HG03457 (cell line): ENCODE measurements around the gene MEGF8.

ENCODE experiments used
- ATAC-seq: cut with Tn5 transposase; IDR thresholded peaks from one replicate; pipeline ENCODE4 v1.9.1; 2021; ENCODE audit warnings: moderate number of reproducible peaks; ENCODE audit not compliant: unreplicated experiment

MEGF8 gene

DNA sequence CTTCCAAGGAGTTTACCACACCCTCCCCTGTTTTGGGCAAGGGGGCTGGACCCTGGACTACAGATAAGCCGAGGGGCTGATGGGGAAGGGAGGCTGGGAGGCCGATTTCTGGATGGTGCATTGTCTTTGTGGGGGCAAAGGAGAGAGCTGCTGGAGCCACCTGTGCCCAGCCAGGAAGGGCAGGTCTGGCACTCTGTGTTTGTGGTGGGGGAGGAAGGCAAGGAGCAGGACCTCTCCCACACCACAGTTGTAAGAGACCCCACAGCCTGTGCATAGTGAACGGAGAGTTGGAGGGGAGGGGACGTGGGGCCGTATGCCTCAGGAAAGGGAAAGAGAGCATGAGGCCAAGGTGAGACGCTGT lies 39.5 kb upstream of the MEGF8 start:
- ATAC-seq = no peak

DNA sequence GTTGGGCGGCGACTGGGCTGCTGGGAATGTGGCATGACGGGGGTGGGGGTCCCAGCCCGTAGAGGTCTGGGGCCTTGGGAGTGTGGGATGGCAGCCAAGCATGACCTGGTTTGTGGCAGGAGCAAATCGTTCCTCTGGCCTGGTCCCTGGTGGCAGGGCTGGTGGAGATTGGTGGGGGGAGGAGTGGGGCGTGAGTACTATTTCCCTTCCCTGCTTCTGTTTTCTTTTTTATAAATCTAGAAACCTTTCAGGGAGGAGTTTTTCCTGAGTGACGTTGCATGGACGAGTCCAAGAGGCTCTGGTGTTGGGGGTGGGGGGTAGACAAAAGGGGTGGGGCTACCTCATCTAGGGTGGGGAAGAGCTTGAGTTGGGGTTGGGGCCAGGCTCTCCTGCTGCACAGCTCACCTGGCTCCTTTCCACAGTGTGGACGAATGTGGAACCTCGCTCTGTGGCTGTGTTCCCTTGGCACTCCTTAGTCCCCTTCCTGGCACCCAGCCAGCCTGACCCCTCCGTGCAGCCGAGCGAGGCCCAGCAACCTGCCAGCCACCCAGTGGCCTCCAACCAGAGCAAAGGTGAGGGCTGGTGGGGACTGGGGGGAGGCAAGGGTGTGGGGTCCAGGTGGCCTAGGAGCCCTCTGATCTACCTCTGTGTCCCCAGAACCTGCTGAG lies 39.0 kb upstream of the MEGF8 start:
- no peak for ATAC-seq

DNA sequence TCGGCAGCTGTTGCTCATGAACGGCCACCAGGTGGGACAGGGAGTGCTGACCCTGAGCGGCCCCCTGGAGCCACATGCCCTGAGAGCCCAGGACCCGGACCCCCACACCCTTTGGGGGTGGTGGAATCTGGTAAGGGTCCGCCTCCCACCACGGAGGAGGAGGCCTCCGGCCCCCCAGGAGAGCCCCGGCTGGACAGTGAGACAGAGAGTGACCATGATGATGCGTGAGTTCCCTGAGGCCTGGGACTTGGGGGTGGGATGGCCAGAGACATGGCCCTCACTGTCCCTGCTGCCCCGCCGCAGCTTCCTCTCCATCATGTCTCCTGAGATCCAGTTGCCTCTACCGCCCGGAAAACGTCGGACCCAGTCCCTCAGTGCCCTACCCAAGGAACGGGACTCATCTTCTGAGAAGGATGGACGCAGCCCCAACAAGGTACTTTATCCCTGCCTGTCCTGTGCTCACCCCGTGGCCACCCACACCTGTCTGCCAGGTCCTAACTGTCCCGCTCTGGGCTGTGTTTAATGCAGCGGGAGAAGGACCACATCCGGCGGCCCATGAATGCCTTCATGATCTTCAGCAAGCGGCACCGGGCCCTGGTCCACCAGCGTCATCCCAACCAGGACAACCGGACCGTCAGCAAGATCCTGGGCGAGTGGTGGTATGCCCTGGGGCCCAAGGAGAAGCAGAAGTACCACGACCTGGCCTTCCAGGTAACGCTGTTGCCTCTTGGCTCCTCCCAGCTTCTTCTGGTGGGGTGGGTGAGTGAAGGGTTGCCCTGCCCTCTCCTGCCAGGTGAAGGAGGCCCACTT lies 38.2 kb upstream of the MEGF8 start:
- no peak for ATAC-seq

DNA sequence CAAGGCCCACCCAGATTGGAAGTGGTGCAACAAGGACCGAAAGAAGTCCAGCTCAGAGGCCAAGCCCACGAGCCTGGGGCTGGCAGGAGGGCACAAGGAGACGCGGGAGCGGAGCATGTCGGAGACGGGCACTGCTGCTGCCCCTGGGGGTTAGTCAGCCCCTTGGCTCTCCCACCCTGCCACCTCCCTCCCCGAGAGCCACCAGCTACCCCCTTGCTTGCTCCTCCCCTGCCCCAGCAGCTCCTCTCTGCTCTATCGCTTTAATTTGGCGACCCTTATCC lies 37.7 kb upstream of the MEGF8 start:
- no peak for ATAC-seq

DNA sequence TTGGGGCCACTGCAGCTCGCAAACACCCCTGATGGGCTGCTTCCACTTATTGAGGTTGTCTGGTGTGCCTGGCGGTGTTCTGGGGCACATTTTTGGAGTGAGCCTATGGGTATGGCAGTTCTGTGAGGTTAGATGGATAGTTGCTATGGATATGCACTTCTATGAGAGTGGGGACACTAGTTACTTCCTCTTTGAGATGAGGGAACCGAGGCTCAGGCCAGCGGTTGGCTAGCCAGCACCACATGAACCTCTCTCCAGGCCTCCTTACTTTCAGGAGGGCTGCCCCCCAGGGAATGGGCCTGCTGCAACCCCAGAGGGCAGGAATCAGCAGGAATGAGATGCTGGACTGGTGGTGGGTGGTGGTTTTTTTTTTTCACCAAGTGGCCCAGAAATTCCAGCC lies 37.0 kb upstream of the MEGF8 start:
- no peak for ATAC-seq

DNA sequence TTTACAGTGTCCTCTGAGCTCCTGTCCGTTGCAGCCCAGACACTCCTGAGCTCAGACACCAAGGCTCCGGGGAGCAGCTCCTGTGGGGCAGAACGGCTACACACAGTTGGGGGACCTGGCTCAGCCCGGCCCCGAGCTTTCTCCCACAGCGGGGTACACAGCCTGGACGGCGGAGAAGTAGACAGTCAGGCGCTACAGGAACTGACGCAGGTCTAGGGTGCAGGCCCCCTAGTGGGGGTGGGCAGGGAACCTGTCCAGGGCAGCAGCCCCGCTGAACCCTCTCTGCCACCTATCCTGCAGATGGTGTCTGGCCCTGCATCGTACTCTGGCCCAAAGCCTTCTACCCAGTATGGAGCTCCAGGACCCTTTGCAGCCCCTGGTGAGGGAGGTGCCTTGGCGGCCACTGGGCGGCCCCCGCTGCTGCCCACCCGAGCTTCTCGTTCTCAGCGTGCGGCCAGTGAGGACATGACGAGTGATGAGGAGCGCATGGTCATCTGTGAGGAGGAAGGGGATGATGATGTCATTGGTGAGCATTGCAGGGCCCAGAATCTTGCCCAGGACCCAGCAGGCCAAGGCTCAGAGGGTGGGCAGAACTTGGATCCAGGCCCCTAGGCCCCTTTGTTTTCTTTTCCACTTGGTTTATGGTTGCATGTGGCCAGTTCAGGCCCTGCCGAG lies 36.4 kb upstream of the MEGF8 start:
- no peak for ATAC-seq

DNA sequence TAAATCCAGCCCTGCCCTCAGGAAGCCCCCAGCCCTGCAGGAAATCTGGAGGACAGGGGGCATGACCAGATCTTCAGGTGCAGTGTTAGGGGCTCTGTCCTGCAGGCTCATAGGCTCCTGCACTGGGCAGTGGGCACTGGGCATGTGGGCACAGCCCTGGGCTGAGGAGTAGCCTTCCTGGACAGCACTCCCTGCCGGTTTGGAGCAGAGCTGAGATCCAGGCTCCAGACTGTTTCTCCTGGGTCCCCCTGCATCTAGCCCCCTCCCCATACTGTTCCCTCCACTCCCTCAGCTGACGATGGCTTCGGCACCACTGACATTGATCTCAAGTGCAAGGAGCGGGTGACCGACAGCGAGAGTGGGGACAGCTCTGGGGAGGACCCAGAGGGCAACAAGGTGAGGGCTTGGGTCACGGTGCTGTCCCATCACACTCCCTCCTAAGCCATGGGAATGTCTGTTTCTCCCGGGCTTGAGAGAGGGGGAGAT lies 35.8 kb upstream of the MEGF8 start:
- no peak for ATAC-seq

DNA sequence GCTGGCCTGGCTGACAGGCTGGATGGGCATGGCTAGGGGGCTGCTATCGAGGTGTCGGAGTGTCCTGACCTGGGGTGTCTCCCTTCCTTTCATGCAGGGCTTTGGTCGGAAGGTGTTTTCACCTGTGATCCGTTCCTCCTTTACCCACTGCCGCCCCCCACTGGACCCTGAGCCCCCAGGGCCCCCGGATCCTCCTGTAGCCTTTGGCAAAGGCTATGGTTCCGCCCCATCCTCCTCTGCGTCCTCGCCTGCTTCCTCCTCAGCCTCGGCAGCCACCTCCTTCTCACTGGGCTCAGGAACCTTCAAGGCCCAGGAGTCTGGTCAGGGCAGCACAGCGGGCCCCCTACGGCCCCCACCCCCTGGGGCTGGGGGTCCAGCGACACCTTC lies 35.3 kb upstream of the MEGF8 start:
- ATAC-seq = no peak

DNA sequence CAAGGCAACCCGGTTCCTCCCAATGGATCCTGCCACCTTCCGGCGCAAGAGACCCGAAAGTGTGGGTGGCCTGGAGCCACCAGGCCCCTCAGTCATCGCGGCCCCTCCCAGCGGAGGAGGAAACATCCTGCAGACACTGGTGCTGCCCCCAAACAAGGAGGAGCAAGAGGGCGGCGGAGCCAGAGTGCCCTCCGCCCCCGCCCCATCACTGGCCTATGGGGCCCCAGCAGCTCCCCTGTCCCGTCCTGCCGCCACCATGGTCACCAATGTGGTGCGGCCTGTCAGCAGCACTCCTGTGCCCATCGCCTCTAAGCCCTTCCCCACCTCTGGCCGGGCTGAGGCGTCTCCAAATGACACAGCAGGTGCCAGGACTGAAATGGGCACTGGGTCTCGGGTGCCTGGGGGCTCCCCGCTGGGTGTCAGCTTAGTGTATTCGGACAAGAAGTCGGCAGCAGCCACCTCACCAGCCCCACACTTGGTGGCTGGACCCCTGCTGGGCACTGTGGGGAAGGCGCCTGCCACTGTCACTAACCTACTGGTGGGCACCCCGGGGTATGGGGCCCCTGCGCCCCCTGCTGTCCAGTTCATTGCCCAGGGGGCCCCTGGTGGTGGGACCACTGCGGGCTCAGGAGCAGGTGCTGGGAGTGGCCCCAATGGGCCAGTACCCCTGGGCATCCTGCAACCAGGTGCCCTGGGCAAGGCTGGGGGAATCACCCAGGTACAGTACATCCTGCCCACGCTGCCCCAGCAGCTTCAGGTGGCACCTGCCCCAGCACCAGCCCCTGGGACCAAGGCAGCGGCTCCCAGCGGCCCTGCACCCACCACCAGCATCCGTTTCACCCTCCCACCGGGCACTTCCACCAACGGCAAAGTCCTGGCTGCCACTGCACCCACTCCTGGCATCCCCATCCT lies 34.7 kb upstream of the MEGF8 start:
- no peak for ATAC-seq

DNA sequence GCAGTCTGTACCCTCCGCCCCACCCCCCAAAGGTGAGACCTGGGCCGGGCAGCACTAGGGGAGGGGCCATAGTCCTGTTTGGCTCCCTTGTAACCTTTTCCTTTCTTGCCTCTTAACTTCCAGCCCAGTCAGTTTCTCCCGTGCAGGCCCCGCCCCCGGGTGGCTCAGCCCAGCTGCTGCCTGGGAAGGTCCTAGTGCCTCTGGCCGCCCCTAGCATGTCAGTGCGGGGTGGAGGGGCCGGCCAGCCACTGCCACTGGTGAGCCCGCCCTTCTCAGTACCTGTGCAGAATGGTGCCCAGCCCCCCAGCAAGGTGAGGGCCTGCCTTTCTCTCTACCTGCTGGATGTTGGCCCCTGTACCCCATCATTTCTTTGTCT lies 34.0 kb upstream of the MEGF8 start:
- ATAC-seq = no peak

DNA sequence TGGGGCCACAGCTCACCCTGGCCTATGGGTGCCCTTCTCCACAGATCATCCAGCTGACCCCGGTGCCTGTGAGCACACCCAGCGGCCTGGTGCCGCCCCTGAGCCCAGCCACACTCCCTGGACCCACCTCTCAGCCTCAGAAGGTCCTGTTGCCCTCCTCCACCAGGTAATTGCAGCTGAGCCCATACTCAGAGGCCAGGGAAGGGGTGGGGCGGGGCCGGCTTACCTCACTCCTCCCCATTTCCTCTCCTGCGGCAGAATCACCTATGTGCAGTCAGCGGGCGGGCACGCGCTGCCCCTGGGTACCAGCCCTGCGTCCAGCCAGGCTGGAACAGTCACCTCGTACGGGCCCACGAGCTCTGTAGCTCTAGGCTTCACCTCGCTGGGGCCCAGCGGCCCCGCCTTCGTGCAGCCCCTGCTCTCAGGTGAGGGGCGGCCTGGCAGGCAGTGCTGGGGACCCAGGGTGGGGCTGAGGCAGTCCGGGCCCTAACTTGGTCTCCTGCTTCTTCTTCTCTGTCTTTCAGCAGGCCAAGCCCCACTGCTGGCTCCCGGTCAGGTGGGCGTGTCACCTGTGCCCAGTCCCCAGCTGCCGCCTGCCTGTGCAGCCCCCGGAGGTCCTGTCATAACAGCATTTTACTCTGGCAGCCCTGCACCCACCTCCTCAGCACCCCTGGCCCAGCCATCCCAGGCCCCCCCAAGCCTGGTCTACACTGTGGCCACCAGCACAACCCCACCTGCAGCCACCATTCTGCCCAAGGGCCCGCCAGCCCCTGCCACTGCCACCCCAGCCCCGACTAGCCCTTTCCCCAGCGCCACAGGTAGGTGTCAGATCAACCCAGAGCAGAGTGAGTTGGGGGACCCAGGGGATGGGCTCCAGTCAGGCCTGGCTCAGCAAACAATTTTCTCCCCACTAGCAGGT lies 33.1 kb upstream of the MEGF8 start:
- ATAC-seq = no peak

DNA sequence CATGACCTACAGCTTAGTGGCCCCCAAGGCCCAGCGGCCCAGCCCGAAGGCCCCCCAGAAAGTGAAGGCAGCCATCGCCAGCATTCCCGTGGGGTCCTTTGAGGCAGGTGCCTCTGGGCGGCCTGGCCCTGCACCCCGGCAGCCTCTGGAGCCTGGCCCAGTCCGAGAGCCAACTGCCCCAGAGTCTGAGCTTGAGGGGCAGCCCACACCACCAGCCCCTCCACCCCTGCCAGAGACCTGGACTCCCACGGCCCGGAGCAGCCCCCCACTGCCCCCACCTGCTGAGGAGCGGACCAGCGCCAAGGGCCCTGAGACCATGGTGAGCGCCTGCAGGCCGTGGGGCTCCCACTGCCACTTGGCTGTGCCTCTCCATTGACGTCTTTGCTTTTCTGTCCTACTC lies 32.5 kb upstream of the MEGF8 start:
- no peak for ATAC-seq

DNA sequence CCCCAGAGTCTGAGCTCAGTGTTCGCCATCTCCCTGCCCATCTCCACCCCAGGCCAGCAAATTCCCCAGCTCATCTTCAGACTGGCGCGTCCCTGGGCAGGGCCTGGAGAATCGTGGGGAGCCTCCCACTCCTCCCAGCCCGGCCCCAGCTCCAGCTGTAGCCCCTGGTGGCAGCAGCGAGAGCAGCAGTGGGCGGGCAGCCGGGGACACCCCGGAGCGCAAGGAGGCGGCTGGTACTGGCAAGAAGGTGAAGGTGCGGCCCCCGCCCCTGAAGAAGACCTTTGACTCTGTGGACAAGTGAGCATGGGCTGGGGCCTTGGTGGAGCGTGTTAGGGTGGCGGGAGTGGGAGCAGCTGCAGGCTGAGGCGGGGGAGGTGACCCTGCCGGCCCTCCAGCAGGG lies 31.9 kb upstream of the MEGF8 start:
- ATAC-seq = no peak

DNA sequence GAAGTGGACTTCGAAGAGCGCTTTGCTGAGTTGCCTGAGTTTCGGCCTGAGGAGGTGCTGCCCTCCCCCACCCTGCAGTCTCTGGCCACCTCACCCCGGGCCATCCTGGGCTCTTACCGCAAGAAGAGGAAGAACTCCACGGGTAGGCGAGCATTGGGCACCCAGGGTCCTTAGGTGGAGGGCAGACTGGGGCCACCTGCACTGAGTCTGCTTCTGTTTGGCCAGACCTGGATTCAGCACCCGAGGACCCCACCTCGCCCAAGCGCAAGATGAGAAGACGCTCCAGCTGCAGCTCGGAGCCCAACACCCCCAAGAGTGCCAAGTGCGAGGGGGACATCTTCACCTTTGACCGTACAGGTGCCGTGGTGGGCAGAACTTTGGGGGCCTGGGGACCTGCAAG lies 31.5 kb upstream of the MEGF8 start:
- ATAC-seq = no peak

DNA sequence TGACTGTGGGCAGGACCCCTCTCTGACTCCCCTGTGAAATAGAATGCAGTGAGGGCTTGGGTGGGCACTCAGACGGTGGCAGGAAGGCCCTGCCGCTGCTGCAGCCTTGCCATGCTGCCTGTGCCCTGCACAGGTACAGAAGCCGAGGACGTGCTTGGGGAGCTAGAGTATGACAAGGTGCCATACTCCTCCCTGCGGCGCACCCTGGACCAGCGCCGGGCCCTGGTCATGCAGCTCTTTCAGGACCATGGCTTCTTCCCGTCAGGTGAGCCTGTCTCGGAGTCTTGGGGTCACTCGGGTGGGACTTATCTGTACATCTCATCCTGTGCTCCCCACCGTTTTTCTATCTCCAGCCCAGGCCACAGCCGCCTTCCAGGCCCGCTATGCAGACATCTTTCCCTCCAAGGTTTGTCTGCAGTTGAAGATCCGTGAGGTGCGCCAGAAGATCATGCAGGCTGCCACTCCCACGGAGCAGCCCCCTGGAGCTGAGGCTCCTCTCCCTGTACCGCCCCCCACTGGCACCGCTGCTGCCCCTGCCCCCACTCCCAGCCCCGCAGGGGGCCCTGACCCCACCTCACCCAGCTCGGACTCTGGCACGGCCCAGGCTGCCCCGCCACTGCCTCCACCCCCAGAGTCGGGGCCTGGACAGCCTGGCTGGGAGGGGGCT lies 30.8 kb upstream of the MEGF8 start:
- ATAC-seq = no peak

DNA sequence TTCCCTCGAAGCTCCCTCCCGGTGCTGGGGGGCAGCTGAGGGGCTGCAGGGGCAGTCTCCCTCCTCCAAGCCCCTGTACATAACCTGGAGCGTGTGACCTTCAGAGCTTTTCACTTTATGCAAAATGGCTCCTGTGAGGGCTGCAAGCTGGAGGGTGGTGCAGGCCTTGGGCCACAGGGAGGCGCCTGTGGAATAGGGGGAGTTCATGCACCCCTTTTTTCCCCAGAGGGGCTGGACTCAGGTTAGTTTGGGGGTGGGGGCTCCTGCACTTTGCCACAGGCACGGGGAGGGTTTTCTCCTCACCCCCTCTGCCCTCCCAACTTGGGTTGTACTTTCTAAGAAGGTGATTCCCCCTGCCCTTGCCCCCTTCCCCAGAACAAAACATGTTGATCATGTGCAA lies 30.1 kb upstream of the MEGF8 start:
- no peak for ATAC-seq

DNA sequence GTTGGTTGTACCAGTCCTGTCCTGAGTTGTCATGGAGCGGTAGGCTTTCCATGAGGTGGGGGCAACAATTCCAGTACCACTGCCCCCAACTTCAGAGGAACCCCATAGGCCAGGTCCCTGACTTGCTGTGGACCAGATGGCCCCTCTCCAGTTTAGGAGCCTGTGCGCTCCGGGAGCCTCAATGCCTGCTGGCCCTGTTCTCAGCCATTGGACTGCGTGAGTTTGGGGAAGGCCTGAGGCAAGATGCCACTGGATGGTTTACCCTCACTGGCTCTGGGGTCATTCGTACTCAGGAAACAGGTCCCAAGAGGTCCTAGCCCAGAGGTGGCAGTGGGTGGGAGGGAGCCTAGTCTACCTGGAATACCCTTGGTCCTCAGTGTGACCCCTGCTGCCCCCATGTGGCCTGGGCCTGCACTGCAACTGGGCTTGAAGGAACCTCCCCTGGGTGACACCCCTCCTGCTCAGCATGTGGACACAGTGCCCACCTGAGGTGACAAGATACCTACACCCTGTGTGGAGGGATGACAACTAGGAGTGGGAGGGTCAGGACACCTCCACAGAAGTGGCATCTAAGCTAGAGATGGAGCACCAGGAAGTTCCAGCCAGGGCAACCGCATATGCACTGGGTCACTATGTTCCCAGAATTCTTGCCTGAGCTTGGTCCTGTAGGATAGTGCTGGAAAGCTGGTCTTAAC lies 29.5 kb upstream of the MEGF8 start:
- no peak for ATAC-seq

DNA sequence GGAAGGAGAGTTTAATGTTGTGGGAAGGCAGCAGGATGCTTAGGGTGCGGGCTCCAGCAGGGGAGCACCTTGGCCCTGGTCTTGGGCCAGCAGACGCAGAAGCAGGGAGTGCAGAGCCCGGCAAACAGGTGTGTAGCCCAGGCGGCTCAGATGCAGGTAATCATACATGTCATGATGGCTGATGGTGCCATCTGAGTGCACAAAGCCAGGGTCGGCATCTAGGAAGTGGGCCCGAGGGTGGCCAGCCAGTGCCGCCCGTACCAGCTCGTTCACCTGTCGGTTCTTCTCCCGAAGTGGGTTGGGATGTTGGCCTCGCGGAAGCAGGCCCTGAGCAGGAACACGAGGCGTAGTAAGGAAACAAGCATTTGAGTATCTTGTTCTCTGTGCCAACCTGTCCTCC lies 28.4 kb upstream of the MEGF8 start:
- ATAC-seq = no peak

DNA sequence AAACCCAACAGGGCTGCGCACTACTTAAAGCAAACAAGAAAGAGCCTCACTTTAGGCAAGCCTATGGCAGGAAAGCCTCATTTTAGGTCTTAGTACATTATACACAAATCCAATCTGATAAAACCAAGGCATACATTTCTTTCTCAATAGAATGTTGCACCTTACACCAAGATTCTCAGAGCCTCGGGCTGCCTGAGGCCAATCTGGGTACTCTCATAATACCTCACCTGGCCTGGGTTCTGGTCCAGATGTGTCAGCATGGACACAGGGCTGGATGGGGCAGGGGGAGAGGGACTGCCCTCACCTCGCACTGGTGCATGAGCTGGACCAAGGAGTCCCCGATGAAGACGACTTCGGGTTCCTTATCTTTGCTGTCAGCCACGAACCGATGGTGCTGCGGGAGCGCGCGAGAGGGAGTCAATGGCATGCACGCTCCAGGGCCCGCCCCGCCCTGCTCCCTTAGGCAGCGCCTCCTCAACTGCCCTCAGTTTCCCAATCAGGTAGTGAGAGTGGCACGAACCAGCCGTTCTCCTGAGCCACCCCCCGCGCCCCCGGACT lies 23.7 kb upstream of the MEGF8 start, which contains the start of gene PRR19:
TSS of gene PRR19 (plus strand) at position 487 of the 558 bp plus-strand sequence. CDS start 7,453 bp downstream, outside the sequence.
- ATAC-seq = no peak
